ENCODE data around the gene HIF3A. TPM values are rescaled to one million over a fixed set of nuclear protein-coding genes. Genes with fewer than 3 reads are reported as not detected.

HIF3A gene
- total RNA-seq, 1 experiment from 2014 or later, result 31.9 TPM

- no peaks in the 10 kb centered on the region for H3K27me3 ChIP-seq (ENCODE audit: insufficient read depth, low read length)
- H2BK20ac ChIP-seq (ENCODE audit: low read depth, low read length, poor library complexity, severe bottlenecking), result no peak overlapping the region
- no peaks in the 10 kb centered on the region for H3K4me1 ChIP-seq (ENCODE audit: insufficient read depth, low read length)
- no peak overlapping the region for H3K4me3 Mint-ChIP-seq
- TF ChIP-seq CTCF (conservative IDR thresholded peaks at IDR 0.05), result no peak
- peaks cover 2 to 5% of the 10 kb centered on the region in 2 experiments; a peak in 2 of 5 replicates for H3K9me3 Mint-ChIP-seq
- H4K20me1 ChIP-seq (ENCODE audit: control insufficient read depth, insufficient read depth, insufficient read length), result no peaks in the 10 kb centered on the region
- H2AK5ac ChIP-seq (ENCODE audit: insufficient read length, low read length), result no peak overlapping the region
- WGBS (ENCODE audit: extremely low coverage, insufficient read length, low lambda C conversion rate), result no CpG with 5 or more reads among the region's 30 CpGs
- no peak overlapping the region for H4K5ac ChIP-seq (ENCODE audit: insufficient read length, low read depth, low read length)
- no peak overlapping the region for H3K4ac ChIP-seq (ENCODE audit: low read depth, low read length)
- H3K36me3 Mint-ChIP-seq (ENCODE audit: insufficient read depth in 1 of 3, low read depth in 3 of 3), result peaks cover 61 to 88% (median 81%) of the 10 kb centered on the region in 3 experiments
- H3K56ac ChIP-seq (ENCODE audit: insufficient read length, low read depth, low read length), result no peak overlapping the region
- no peaks in the 10 kb centered on the region for H3K23me2 ChIP-seq (ENCODE audit: insufficient read length, low read depth, low read length, poor library complexity, severe bottlenecking)
- no peak overlapping the region for H3K4me2 ChIP-seq (ENCODE audit: insufficient read depth, insufficient read length, low read length)
- no peak overlapping the region for H3K18ac ChIP-seq (ENCODE audit: insufficient read length, low read depth, low read length)
- no peak overlapping the region for H2BK12ac ChIP-seq (ENCODE audit: insufficient read length, low read depth, low read length)
- no peak overlapping the region for H4K91ac ChIP-seq (ENCODE audit: insufficient read length, low read depth, low read length)
- H2AFZ ChIP-seq (ENCODE audit: low read length), result no peak overlapping the region
- peaks cover 4 to 11% of the 10 kb centered on the region in 2 experiments; a peak in 3 of 4 replicates for H3K4me1 Mint-ChIP-seq
- no peaks in the 10 kb centered on the region for H3K9me3 ChIP-seq (ENCODE audit: control insufficient read depth, low read depth, low read length)
- no peak overlapping the region for H3T11ph ChIP-seq (ENCODE audit: low read length)
- no peak overlapping the region for H2BK15ac ChIP-seq (ENCODE audit: low read depth, low read length)
- no peak overlapping the region for H3K27ac ChIP-seq (ENCODE audit: insufficient read length, low read depth, low read length)
- no peaks in the 10 kb centered on the region for H3K27me3 Mint-ChIP-seq (ENCODE audit: low read depth)
- H4K8ac ChIP-seq (replicated peaks; ENCODE audit: insufficient read length, low read depth, low read length), result no peak overlapping the region
- H2BK5ac ChIP-seq (ENCODE audit: insufficient read length, low read length), result no peak overlapping the region
- H3K79me2 ChIP-seq (ENCODE audit: insufficient read depth, low read length), result no peaks in the 10 kb centered on the region
- H3K9ac ChIP-seq (ENCODE audit: extremely low read depth, insufficient read length, low read length), result no peak overlapping the region
- no peak for DNase-seq
- H3K79me1 ChIP-seq (ENCODE audit: insufficient read depth, low read depth, low read length, poor library complexity, severe bottlenecking), result no peaks in the 10 kb centered on the region
- peak overlapping the region in 2 of 3 experiments; percentile 34 to 60; a peak in 2 of 7 replicates for H3K27ac Mint-ChIP-seq
- H3K14ac ChIP-seq (ENCODE audit: insufficient read depth, low read length), result no peak overlapping the region
- H2BK120ac ChIP-seq (ENCODE audit: low read depth, low read length, poor library complexity, severe bottlenecking), result no peak overlapping the region
- no peak overlapping the region for H3K23ac ChIP-seq (ENCODE audit: insufficient read length, low read depth, low read length)
These were observed 90.3 kb downstream of the HIF3A start for GRCh38 chr19:46386996-46387712.

Measured in H9 (cell line).